Natural killer cell (primary cell): ENCODE data around the gene HERC3. TPM values are rescaled to one million over a fixed set of nuclear protein-coding genes. Genes with fewer than 3 reads are reported as not detected.
"Not testable (repeated sequence)": the region's sequence is repeated elsewhere in the genome, so short reads cannot be mapped to it uniquely, and the experiment has no call there.

Experiments
- ATAC-seq, 3 donors: fragments of 150-1000 bp in 2 of 3; fragments of 200-7000 bp in 1 of 3; cut with Tn5 transposase; 1 replicate in 1 of 3; 2 replicates in 2 of 3; pipeline ENCODE4 v1.10.0; 2021; ENCODE audit warnings: mild to moderate bottlenecking in 2 of 3, moderate library complexity in 2 of 3
- DNase-seq, 2 donors: peaks; one replicate each; pipeline versions ENCODE4 v3.0.0 to v3.0.0-alpha.2; 2013 to 2021; ENCODE audit warnings: mixed read lengths in 1 of 2
- H3K27ac ChIP-seq: one replicate; pipeline ENCODE4 v1.5.1; 2013; ENCODE audit warnings: mild to moderate bottlenecking, low read length
- H3K27me3 ChIP-seq: one replicate; pipeline ENCODE4 v1.6.1; 2013; ENCODE audit warnings: low read length; ENCODE audit not compliant: control insufficient read depth, insufficient read depth
- H3K36me3 ChIP-seq: one replicate; pipeline ENCODE4 v1.6.1; 2013; ENCODE audit warnings: low read length; ENCODE audit not compliant: control insufficient read depth, insufficient read depth
- H3K4me1 ChIP-seq: one replicate; pipeline ENCODE4 v1.6.1; 2013; ENCODE audit warnings: low read length; ENCODE audit not compliant: control insufficient read depth, insufficient read depth
- H3K4me3 ChIP-seq: one replicate; pipeline ENCODE4 v1.5.1; 2013; ENCODE audit warnings: low read length
- H3K9me3 ChIP-seq: one replicate; pipeline ENCODE4 v1.6.1; 2013; ENCODE audit warnings: low read length; ENCODE audit not compliant: control insufficient read depth, insufficient read depth
- H3K27ac Mint-ChIP-seq, 2 donors: one replicate each; pipeline ENCODE4 v1.8.0; 2022; ENCODE audit warnings: mild to moderate bottlenecking in 2 of 2, mixed read lengths in 2 of 2, moderate library complexity in 1 of 2
- H3K27me3 Mint-ChIP-seq, 2 donors: one replicate each; pipeline ENCODE4 v1.8.0; 2022; ENCODE audit warnings: low read depth in 2 of 2, mixed read lengths in 2 of 2
- H3K36me3 Mint-ChIP-seq: one replicate; pipeline ENCODE4 v1.8.0; 2022; ENCODE audit warnings: mixed read lengths
- H3K4me1 Mint-ChIP-seq, 2 donors: one replicate each; pipeline ENCODE4 v1.8.0; 2022; ENCODE audit warnings: mixed read lengths in 2 of 2
- H3K4me3 Mint-ChIP-seq: one replicate; pipeline ENCODE4 v1.8.0; 2022; ENCODE audit warnings: mild to moderate bottlenecking, moderate library complexity, mixed read lengths
- H3K9me3 Mint-ChIP-seq, 2 donors: one replicate each; pipeline ENCODE4 v1.8.0; 2022; ENCODE audit warnings: mixed read lengths in 2 of 2
- WGBS: methylation state at CpG from one replicate; pipeline ENCODE4 v1.1.7; 2013; ENCODE audit warnings: missing lambda C conversion rate; ENCODE audit not compliant: insufficient coverage; 5-methylcytosine and 5-hydroxymethylcytosine counted together
- intact Hi-C: fragments of 100-400 bp; cut with micrococcal nuclease; formaldehyde crosslinking; loops from one replicate; pipeline ENCODE4 v1.14.2; 2022
- total RNA-seq, 4 donors: library from RNA; stranded (reverse); fragments of 120-200 nt in 1 of 4; gene quantifications; one replicate each; pipeline versions ENCODE4 v1.2.3 to v1.2.4, GENCODE V29; 2013 to 2022
- TF ChIP-seq, protein P1 (sequence below): fragments of 200-600 bp; IDR thresholded peaks from one replicate; pipeline ENCODE4 v1.8.0; 2022; ENCODE audit warnings: antibody characterized with exemption

Gene HERC3
- total RNA-seq, 3 donors from 2014 or later (not counting 1 experiment from before 2014, with no cell fraction given) = 59.1 to 85.0 (median 61.9) TPM

DNA sequence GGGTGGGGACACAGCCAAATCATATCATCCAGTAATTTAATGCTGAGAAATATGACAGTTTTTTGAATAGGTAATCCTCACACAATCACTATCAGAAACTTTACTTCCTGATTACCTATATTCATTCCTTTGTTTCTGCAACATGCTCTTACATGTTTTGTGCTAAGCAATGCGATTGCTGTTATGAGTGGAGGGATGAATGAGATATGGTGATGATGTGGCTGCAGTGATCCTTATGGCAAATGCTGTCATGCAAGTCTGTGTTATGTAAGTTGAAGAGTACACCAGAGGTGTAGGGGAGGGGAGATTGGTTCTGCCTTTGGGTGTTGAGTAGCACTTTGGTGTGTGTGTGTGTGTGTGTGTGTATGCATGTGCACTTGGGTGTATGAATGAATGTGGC, 14.6 kb downstream of the HERC3 start:
- H3K27ac Mint-ChIP-seq = peak overlapping the region in 1 of 2 donors; percentile 74
- intact Hi-C loops = no loop called here
- no peak overlapping the region for H3K4me3 ChIP-seq
- H3K9me3 ChIP-seq = no peaks in the 10 kb centered on the region
- no peak for DNase-seq
- H3K27me3 ChIP-seq = no peaks in the 10 kb centered on the region
- H3K9me3 Mint-ChIP-seq = no peaks in the 10 kb centered on the region
- 100% methylated on average over 1 of the region's 1 CpG for WGBS
- H3K27me3 Mint-ChIP-seq = no peaks in the 10 kb centered on the region
- H3K36me3 ChIP-seq = peaks cover 31% of the 10 kb centered on the region
- peaks cover 28% of the 10 kb centered on the region for H3K36me3 Mint-ChIP-seq
- peaks cover 7% of the 10 kb centered on the region for H3K4me1 ChIP-seq
- H3K4me1 Mint-ChIP-seq = peaks cover 50 to 63% of the 10 kb centered on the region in 2 donors
- no peak for ATAC-seq
- H3K4me3 Mint-ChIP-seq = no peak overlapping the region
- H3K27ac ChIP-seq = no peak overlapping the region
- TF ChIP-seq, protein P1, sequence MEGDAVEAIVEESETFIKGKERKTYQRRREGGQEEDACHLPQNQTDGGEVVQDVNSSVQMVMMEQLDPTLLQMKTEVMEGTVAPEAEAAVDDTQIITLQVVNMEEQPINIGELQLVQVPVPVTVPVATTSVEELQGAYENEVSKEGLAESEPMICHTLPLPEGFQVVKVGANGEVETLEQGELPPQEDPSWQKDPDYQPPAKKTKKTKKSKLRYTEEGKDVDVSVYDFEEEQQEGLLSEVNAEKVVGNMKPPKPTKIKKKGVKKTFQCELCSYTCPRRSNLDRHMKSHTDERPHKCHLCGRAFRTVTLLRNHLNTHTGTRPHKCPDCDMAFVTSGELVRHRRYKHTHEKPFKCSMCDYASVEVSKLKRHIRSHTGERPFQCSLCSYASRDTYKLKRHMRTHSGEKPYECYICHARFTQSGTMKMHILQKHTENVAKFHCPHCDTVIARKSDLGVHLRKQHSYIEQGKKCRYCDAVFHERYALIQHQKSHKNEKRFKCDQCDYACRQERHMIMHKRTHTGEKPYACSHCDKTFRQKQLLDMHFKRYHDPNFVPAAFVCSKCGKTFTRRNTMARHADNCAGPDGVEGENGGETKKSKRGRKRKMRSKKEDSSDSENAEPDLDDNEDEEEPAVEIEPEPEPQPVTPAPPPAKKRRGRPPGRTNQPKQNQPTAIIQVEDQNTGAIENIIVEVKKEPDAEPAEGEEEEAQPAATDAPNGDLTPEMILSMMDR = no peak

DNA sequence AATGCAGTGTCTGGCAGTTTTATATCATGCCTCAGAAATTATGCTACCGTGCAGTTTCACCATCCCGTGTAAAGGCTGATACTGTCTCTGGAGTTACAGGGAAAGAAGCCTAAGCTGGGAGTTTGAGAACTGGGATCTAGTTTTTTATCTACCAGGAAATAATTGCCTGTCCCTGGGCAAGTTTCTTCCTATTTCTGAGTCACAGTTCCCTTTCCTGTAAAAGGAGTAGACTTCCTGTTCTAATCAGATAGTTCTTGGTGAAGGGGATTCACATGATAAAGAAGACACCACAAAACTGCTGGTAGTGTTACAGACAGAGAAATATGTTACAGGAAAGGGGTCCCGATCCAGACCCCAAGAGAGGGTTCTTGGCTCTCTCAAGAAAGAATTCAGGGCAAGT, 17.1 kb downstream of the HERC3 start:
- no peak for ATAC-seq
- Mint-ChIP-seq H3K36me3 (peaks cover 28% of the 10 kb centered on the region), H3K27ac (no peak overlapping the region), H3K4me1 (peaks cover 61 to 69% of the 10 kb centered on the region in 2 donors), H3K27me3 (no peaks in the 10 kb centered on the region), H3K9me3 (no peaks in the 10 kb centered on the region), H3K4me3 (no peak overlapping the region)
- whole genome bisulfite sequencing = 94% methylated on average over 3 of the region's 3 CpGs
- Histone ChIP-seq H3K27me3 (no peaks in the 10 kb centered on the region), H3K27ac (no peak overlapping the region), H3K36me3 (peaks cover 31% of the 10 kb centered on the region), H3K9me3 (no peaks in the 10 kb centered on the region), H3K4me1 (peaks cover 14% of the 10 kb centered on the region), H3K4me3 (no peak overlapping the region)
- TF ChIP-seq, protein P1 = no peak
- intact Hi-C loops = no loop called here
- DNase-seq = no peak

DNA sequence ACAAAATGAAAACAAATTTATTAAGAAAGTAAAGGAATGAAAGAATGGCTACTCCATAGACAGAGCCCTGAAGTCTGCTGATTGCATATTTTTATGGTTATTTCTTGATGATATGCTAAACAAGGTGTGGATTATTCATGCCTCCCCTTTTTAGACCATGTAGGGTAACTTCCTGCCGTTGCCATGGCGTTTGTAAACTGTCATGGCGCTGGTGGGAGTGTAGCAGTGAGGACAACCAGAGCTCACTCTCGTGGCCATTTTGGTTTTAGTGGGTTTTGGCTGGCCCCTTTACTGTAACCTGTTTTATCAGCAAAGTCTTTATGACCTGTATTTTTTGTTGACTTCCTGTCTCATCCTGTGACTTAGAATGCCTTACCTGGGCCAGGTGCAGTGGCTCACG, 17.5 kb downstream of the HERC3 start:
- H3K9me3 Mint-ChIP-seq, H3K27me3 ChIP-seq, H3K27me3 Mint-ChIP-seq, DNase-seq, ATAC-seq, H3K4me3 Mint-ChIP-seq, H3K9me3 ChIP-seq, intact Hi-C loops, H3K4me3 ChIP-seq, H3K27ac ChIP-seq: not testable (repeated sequence)
- WGBS = 88% methylated on average over 5 of the region's 5 CpGs
- H3K4me1 Mint-ChIP-seq = peaks cover 61 to 69% of the 10 kb centered on the region in 2 donors
- Histone ChIP-seq H3K36me3 (peaks cover 31% of the 10 kb centered on the region), H3K4me1 (peaks cover 14% of the 10 kb centered on the region)
- peak overlapping the region in 1 of 2 donors; percentile 91 for H3K27ac Mint-ChIP-seq
- peaks cover 28% of the 10 kb centered on the region for H3K36me3 Mint-ChIP-seq

DNA sequence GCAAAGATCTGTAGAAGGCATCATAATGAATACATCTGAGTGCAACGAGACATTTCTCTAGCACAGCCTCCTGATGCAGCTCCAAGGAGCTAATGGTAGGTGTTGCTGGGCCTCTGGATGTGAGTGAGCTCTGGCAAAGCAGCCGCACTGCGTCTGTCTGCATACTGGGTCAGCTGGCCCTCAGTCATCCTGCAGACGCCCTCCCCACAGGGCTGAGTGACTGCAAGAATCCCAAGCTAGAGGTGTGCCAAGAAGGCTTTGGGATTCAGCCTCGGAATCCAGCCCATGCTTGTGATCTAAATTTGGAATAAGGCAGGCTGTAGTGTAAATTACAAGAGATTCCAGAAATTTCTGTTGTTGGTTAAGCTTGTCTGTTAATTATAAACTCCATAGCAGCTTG, 18.5 kb downstream of the HERC3 start:
- TF ChIP-seq, protein P1 = no peak
- Histone ChIP-seq H3K36me3 (peaks cover 30% of the 10 kb centered on the region), H3K4me3 (no peak overlapping the region), H3K27me3 (no peaks in the 10 kb centered on the region), H3K4me1 (peaks cover 12% of the 10 kb centered on the region), H3K27ac (no peak overlapping the region), H3K9me3 (no peaks in the 10 kb centered on the region)
- 82% methylated on average over 5 of the region's 5 CpGs for WGBS
- DNase-seq = no peak
- no peak overlapping the region for H3K4me3 Mint-ChIP-seq
- H3K36me3 Mint-ChIP-seq = peaks cover 25% of the 10 kb centered on the region
- peak overlapping the region; percentile 91 to 96 for H3K27ac Mint-ChIP-seq
- no peaks in the 10 kb centered on the region for H3K9me3 Mint-ChIP-seq
- no peak for ATAC-seq
- no peaks in the 10 kb centered on the region for H3K27me3 Mint-ChIP-seq
- intact Hi-C loops = no loop called here
- H3K4me1 Mint-ChIP-seq = peaks cover 57 to 65% of the 10 kb centered on the region in 2 donors
